ENCODE measurements around the gene NUCB1. TPM values are rescaled to one million over a fixed set of nuclear protein-coding genes. Genes with fewer than 3 reads are reported as not detected.

The NUCB1 gene
- total and polyA plus RNA-seq, 9 of the 15 experiments (the other 6 are each of a cell fraction or from before 2014, with no cell fraction given): 3.1 to 153 (median 71.7) TPM

- no peak; the same call in 1 of the 2 replicates for TF ChIP-seq ARID4B (CRISPR knock-in tag; IDR thresholded peaks at IDR 0.05)
- TF ChIP-seq MLLT1 (IDR thresholded peaks at IDR 0.05): peak; percentile 65 to 67
- TF ChIP-seq ZBTB17 (CRISPR knock-in tag; IDR thresholded peaks at IDR 0.05): no peak
- peak; percentile 14; the same call in 1 of the 2 replicates for TF ChIP-seq SP1 (CRISPR knock-in tag; IDR thresholded peaks at IDR 0.05)
- peak; percentile 94 for TF ChIP-seq ZNF175 (CRISPR knock-in tag; IDR thresholded peaks at IDR 0.05; ENCODE audit: low read depth)
- TF ChIP-seq STAT5A (IDR thresholded peaks at IDR 0.05; ENCODE audit: borderline replicate concordance, low read length): peak; percentile 98
- peak; percentile 40 to 70; a peak in 1 of 4 replicates for TF ChIP-seq ETV6 (IDR thresholded peaks at IDR 0.05; ENCODE audit: borderline replicate concordance in 1 of 2, low read depth in 2 of 2, low read length in 1 of 2)
- no peak for TF ChIP-seq ETV6 (CRISPR knock-in tag; IDR thresholded peaks at IDR 0.05; ENCODE audit: borderline replicate concordance)
- no peak for TF ChIP-seq NR3C1 (CRISPR knock-in tag; IDR thresholded peaks at IDR 0.05)
- peak; percentile 72; the same call in 1 of the 2 replicates for TF ChIP-seq PTBP1 (IDR thresholded peaks at IDR 0.05; ENCODE audit: low read depth, low read length)
- no peak for TF ChIP-seq FOXO4 (CRISPR knock-in tag; IDR thresholded peaks at IDR 0.05)
- TF ChIP-seq KLF16 (IDR thresholded peaks at IDR 0.05): peak; percentile 99
- TF ChIP-seq SP2 (IDR thresholded peaks at IDR 0.05; ENCODE audit: extremely low read depth, low read depth, low read length, poor library complexity, severe bottlenecking): no peak
- no peak for TF ChIP-seq CTCFL (IDR thresholded peaks at IDR 0.05; ENCODE audit: borderline replicate concordance, insufficient read depth, low read depth, low read length, poor library complexity, severe bottlenecking)
- peak; percentile 90 for TF ChIP-seq TAF9B (IDR thresholded peaks at IDR 0.05; ENCODE audit: partially characterized antibody)
Observed at GRCh38 chr19:48873476-48874302, 26.4 kb upstream of the NUCB1 start (continued).
